OCI-LY3 (cell line): ENCODE results near the gene LAMB3.

Experiments
- CTCF ChIP-seq: fragments of 200-600, 300-600 bp; sonication (generic); IDR thresholded peaks from 2 replicates; pipeline ENCODE4 v1.5.1; 2014; ENCODE audit warnings: antibody characterized with exemption, low read length, low read depth
- EZH2phosphoT487 ChIP-seq: fragments of 200-600 bp; shearing (Covaris generic); IDR thresholded peaks from 2 replicates; pipeline ENCODE4 v1.6.1; 2018; ENCODE audit warnings: antibody characterized with exemption, mixed run types, low read depth

GRCh38 chr1:209661071-209661470 is 8.8 kb upstream of the LAMB3 start:
- no peak for TF ChIP-seq CTCF
- no peak for TF ChIP-seq EZH2phosphoT487
